Fibroblast of upper back skin (primary cell): Measurements from ENCODE around the gene CMTM6.
"Not testable (repeated sequence)": the region's sequence is repeated elsewhere in the genome, so short reads cannot be mapped to it uniquely, and the experiment has no call there.

Experiments used
- DNase-seq: peaks from one replicate; pipeline ENCODE4 v3.0.0-alpha.2; 2013

CMTM6 gene

DNA sequence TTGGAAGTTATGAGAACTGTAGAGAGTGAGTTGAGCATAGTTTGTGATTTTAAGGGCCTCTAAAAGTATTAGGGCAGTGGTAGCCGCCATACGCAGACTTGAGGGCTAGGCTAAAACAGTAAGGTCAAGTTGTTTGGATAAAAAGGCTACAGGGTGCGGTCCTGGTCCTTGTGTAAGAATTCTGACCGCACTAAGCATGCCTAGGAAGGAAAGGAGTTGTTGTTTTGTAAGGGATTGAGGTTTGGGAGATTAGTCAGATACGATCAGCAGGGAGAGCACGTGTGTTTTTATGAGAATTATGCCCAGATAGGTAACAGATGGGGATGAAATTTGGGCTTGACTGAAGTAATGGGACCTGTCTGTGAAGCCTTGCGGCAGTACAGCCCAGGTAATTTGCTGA lies 39.2 kb downstream of the CMTM6 start:
- not testable (repeated sequence) for DNase-seq

DNA sequence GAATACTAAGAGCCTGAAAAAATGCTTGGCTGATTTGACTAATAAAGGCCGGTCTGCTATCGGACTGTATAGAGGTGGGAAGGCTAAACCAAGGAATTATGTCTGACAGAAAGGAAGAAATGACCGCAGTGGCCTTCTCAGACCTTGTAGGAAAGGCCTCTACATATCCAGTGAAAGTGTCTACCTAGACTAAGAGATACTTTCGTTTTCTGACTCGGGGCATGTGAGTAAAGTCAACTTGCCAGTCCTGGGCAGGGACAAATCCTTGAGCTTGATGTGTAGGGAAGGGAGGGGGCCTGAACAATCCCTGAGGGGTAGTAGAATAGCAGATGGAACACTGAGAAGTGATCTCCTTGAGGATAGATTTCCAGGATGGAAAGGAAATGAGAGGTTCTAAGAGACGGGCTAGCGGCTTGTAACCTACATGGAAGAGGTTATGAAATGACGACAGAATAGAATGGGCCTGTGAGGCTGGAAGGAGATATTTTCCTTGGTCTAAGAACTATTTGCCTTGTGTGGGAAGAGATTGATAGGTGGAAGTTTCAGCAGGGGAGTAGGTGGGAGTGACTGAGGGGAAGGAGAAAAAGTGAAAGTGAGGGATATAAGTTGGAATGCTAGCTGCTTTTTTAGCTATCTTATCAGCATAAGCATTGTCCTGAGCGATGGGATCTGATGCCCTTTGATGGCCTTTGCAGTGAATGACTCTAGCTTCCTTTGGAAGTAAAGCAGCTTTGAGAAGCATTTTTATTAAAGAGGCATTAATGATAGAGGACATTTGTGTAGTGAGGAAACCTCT lies 40.3 kb downstream of the CMTM6 start:
- DNase-seq = not testable (repeated sequence)

DNA sequence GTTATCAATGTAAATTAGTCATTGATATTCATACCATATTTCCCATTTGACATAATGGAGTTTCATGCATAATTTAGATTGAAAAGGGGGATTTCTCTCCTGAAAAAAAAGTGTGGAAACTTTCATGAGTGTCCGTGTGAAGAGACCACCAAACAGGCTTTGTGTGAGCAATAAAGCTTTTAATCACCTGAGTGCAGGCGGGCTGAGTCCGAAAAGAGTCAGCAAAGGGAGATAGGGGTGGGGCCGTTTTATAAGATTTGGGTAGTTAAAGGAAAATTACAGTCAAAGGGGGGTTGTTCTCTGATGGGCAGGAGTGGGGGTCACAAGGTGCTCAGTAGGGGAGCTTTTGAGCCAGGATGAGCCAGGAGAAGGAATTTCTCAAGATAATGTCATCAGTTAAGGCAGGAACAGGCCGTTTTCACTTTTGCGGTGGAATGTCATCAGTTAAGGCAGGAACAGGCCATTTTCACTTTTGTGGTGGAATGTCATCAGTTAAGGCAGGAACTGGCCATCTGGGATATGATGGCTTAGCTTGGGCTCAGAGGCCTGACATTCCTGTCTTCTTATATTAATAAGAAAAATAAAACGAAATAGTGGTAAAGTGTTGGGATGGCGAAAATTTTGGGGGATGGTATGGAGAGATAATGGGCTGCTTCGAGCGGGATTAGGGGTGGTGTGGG lies 41.7 kb downstream of the CMTM6 start:
- DNase-seq = not testable (repeated sequence)

DNA sequence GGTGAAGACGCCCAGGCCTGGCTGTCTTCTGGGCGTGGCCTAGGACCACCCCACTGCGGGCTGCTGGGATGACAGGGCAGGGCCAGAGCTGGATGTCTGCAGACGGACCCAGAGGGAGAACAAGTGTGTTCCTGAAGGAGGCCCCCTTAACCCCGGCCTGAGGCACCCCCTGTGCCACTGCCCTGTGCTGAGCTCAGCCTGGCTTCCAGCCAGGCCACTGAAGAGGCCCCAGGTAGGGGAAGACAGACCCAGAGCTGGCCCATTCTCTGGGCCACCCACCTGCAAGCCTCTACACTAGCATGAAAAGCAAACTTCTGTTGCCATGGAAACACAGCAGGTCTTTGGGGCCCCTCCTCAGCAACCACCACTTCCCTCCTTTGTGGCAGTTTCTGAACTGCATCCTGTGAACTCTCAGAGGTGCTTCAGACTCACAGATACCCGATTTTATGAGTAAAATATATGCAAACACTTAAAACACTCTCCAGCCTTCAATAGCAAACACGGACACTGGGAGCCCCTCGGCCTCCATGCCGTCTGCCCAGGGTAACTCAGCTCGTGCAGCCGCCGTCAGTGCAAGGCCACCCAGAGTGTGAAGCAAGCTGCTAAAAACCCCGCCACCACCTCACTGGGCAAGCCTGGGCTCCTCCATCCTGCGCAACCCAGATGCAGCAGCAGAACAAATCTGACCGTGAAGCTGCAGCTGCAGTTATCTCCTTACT lies 42.5 kb downstream of the CMTM6 start:
- no peak for DNase-seq

DNA sequence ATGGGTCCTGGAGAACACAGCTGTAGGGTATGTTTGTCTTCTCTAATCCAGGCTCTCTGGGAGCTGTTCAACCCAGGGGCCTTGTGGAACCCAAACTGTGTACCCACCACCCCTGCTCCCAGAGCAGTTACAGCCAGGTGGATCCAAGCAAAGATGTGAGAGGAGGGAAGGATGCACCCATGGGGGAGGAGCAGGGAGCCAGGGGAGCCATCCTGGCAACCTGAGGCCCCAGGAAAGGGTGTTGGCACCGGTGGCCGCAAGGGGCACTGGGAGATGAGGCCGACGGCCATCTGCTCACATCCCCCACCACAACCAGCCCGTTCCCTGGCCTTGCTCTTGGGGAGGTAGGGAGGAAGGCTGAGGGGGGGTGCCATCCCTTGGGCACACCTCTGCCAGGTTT lies 43.2 kb downstream of the CMTM6 start:
- DNase-seq = no peak

DNA sequence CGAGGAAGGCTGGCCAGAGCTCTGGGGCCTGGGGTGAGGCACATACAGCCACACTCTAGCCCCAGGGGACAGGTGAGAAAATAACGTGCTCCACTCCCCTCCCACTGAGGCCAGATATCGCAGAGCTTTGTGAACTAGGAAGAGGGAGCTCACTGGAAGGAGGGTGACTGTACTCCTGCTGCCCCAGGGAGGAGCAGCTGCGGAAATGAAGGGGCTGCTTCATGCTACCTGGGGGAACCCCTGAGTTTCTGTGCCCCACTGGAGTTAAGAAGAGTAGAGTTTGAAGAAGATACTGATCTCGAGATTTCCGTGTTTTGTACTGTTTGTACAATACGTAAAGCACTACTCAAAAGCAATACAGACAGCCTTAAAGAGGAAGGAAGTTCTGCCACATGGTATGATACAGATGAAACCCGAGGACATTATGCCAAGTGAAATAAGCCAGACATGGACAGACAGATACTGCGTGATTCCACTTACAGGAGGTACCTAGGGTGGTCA lies 44.6 kb downstream of the CMTM6 start:
- no peak for DNase-seq

DNA sequence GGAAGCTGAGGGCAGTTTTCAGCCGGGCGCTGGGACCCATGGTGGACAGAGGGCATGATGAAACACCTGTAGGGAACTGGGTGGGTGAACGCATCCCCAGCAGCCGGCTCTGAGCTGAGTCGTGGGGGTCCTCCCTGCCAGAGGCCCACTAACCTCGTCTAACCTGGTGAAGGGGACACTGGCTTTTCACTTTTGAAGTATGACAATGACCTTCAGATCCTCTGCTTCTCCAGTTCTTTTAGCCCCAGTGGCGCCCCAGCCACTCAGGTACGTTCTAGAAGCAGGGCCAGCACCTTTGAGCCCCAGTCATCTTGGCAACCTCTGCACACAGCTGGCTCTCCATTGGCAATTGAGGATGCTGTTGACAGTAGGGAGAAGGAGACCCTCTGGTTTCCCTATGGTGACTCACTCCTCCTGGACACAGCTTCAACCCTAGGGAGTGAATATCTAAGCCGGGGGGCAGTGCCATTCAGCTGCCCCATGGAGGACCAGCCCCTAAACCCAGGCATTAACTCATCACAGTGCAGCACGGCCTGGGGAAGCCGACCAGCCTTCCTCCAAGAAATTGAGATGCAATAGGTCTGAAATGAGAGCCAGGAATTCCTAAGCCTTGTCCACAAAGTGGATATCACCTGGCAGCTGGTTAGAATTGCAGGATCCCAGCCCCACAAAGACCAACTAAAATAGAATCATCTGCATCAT lies 46.1 kb downstream of the CMTM6 start:
- DNase-seq = no peak

DNA sequence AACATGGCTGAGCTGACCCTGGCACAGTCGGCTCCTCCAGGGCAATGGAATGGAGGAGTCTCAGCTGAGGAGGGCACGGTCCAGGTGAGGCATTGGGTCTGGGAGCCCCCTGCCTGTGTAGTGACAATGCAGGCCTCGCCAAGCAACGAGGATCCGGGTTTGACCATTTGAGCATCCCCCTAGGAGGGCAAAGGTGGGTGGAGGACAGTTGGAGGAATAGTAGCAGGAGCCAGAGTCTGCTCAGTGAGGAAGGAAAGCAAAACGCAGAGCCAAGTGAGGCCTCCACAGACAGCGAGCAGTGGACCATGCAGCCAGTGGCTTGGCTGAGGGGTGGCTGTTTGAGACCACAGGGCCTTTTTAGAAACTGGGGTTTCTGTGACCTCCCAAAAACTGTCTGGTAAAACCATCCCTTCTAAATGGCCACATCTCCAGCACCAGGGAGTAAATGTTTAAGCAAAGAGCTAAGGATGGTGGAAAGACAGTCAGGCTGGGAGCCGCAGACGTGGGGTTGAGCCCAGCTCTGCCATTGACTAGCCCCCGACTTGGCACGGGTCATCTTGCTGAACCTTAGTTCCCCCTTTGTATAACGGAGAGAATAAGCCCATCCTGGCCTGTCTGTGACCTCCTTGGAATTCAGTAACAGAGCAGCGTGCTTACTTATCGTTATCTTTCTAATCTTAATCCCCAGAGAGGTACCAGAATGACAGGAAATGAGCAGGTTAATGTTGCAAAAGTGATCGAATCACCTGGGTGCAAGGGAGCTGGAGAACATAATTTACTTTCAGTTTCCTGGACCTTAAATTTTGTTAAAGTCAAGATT lies 46.8 kb downstream of the CMTM6 start:
- no peak for DNase-seq

DNA sequence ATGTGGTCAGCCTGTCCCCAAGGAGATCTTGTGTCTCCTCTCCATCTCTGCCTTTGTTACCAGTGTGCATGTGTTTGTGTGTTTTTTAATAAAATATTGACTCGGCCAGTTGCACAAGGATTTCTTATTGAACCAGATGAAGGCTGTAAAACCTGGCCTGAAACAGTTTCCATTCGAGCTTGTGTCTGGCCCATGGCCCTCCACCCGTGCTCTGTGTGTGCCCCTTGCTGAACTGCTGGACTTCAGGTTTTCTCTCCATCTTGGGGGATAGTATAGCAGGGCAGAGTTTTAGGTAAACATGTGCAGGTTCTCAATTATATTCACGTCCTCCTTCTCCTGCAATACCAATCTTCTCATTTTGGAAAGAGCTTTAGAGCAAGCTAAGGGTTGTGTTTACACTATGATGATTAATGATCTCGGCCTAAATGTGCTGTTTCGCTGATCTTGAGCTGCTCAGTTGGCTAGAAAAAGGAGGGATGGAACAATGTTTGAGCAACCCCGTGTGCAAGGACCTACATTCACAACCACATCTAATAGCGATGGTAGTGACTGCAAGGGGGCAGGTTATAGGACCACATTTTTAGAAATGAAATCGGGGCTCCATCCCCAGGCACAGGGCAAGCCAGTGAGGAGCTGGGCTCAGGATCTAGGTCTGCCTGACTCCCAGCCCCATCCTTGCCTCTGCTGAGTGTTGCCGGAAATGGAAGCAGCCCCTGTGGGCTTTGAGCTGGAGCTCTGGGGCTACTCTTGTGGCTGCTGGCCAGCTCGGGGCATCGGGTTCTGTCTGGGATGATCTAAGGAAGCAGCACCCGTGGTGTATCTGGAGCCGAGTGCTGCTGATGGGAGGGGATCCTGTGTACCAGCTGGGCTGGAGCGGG lies 47.7 kb downstream of the CMTM6 start:
- no peak for DNase-seq

DNA sequence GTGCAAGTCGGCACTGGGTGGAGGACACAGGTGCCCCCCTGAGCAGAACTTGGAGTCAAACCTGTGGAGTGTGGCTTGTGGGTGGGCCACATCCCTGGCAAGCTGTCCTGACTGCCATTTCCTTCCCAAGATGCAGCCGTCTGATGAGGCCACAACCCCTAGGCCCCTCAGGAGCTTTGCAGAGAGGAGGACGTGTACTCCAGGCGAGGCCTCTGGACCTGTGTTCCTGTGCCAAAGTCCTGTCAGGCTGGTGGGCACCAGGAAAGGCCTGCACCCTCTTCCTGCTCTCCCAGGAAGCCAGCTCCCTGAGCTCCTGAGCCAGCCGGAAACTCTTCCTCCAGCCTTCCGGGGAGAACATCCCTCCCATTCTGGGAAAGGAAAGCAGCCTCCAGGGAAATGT lies 48.5 kb downstream of the CMTM6 start:
- DNase-seq = no peak

DNA sequence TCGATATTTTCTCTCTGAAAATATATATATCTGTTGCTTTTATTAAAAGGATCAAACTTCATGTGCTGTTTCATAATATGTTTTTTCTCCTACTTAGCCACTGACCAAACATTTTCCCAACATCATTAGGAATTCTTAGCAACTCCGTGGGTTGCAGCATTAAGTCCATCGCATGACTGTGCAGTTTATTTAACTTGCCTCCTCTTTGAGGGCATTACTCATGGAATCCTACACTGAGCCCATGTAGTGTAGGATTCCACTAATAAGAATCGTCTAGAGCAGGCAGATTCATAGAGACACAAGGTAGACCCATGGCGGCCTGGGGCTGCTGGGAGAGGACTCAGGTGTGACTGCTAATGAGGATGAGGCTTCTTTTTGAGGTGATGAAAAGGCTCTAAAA lies 49.3 kb downstream of the CMTM6 start:
- DNase-seq = peak; percentile 54

DNA sequence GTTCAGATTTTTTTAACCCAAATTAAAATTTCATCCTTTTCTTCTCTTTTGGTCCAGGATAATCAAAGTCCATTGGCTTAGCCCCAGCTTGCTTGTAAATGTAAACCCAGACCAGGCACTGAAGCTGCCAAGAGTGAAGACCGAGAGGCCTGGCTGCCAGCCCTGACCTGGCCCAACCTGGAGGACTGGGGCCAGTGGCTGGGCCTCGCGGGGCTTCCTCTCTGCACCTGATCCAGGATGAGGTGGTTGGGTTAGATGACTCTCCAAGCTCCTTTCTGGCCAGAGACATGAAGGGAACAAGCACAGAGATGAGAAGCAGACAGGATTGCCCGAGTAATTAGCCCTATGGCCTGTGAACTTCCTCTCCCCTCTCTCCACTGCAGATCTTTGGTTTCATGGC lies 50.6 kb downstream of the CMTM6 start:
- no peak for DNase-seq

DNA sequence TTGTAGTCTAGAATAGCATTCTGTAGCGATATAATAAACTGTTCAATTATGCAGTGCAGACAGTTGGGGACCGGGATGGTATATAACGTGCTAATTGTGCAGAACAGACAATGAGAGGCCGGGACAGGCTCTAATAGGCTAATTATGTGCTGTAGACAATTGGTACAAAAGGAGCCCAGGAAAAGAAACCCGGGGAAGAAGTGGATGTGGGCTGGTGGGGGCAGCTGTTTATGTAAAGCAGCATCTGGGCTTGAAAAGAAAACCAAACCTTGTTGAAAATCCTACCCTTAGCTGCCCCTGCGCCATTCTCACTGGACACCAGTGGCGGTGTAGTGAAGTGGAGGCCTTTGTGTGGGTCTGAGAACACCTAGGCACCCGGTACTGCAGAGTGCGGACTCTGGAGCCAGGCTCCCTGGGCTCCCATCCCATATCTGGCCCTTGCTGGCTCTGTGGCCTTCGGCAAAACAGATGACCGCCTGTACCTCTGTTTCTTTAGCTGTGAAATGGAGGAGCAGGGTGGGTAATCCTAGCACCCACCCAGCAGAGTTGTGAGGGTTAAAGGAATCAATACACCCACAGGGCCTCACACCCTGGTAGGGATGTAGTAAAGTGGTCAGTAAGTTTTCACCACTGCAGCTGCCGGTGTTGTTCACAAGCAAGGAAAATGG lies 51.5 kb downstream of the CMTM6 start:
- DNase-seq = no peak

DNA sequence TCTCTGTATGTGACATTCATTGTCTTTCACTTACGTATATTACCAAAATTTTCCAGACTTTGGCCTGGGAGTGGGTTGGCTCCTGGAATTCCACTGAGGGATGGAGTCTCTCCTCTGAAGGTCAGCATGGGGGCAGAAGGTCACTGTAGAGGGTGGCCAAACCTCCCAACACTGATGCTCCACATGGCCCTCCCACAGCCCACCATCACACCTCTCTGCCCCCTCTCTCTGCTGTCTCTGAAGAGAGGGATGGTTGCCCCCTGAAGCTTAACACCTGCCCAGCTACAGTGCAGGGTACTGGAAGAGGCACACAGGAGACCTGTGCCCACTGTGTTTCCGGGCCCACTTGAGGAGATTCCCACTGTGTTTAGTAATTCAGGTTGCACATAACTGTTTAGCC lies 52.2 kb downstream of the CMTM6 start:
- DNase-seq = no peak

DNA sequence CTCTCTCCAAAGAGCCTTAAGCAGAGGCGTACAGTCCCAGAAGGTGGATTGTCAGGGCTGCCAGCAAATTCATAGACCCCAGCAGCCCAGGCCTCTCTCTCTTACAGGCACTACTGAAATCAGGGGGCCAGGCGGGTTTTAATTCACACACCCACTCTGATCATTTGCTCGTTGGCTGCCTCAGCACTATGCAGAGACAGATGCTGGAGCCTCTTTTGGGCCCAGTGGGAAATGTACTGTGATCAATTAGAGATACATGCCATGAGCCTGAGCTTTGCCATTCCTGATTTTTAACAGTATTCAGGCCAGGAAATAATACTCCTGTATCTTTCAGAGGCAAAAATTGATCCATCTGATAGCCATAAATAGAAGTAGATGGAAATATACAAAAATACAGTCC lies 53.0 kb downstream of the CMTM6 start:
- no peak for DNase-seq

DNA sequence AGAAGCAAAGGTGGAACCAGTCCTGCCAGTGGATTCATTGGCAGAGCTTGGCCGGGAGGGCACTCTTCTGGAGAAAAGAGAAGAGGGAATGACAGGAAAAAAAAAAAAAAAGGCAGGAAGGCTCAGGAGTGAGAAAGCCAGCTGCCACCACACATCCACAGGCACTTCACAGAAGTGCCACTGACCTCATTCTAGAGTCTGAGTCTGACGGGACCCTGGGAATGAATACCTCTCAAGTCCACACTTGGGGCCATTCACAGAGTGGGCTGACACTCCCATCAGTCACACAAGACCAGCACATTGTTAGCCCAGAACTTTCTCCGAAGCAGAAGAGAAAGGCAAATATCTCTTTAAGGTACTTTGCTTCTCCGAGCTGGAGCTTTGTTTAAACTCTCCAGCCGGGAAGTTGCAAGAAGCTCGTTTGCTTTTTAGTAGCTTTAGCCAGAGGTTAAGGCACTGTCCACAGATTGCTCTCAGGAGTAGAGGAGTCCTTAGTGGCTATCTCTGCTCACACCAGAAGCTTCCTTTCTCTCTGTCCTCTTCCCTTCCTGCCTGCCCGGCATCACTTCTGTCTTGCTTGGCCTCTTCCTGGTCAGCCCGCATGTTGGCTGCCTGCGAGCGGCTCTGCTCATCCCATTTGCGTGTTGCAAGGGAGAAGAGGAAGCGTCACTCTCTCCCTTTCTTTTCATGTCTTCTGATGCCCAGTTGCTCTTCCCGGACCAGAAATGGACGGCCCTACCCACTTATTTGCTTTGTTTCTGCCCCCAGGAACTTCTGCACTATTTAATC lies 53.8 kb downstream of the CMTM6 start:
- DNase-seq = no peak

DNA sequence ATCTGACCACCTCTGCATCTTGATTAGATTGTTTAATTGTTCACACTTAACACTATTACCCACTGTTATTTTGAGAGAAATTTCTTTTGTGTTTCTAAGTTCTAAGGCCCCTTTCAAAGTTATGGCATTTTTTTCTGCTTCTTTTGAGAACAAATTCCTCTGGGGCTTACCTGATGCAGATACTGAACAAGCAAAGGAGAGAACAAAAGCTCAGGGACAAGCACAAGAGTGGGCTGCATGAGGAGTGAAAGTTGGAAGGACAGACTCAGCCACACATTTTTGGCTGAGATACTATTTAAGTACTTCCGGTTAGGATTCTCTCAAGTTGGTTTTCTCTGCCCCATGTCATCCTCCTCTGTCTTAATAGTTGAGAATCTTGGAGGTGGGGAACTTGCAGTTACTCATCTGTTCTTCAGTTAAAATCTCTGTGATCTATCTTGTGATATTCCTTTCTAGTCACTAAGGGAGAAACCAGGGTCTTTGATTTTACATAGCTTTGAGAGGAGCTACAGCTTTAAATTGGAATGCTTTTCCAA lies 54.7 kb downstream of the CMTM6 start:
- no peak for DNase-seq

DNA sequence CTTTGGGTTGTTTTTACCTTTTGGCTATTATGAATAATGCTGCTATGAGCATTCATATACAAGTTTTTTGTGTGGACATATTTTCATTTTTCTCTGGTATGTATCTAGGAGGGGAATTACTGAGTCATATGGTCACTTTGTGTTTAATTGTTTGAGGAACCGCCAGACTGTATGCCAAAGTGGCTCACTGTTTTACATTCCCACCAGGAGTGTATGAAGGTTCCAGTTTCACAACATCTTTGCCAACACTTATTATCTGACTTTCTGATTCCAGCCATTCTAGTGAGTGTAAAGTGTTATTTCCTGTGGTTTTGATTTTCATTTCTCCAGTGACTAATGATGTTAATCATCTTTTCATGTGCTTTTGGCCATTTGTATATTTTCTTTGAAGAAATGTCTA lies 59.2 kb downstream of the CMTM6 start:
- DNase-seq = peak; percentile 52

DNA sequence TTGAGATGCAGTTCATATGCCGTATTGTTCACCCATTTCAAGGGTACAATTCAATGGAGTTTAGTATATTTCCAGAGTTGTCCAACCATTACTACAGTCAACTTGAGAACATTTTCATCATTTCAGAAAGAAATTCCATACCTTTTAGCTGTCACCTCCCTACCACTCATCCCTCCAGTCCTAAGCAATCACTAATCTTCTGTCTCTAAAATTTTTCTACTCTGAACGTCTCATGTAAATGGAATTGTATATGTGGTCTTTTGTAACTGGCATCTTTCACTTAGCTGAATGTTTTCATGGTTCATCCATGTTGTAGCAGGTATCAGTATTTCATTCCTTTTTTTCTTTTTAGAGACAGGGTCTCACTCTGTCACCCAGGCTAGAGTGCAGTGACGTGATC lies 59.9 kb downstream of the CMTM6 start:
- DNase-seq = peak; percentile 54
